ENCODE results near the gene SYNJ2. TPM values are rescaled to one million over a fixed set of nuclear protein-coding genes. Genes with fewer than 3 reads are reported as not detected.

The SYNJ2 gene
- total RNA-seq, 1 donor from 2014 or later = 31.8 TPM

DNA sequence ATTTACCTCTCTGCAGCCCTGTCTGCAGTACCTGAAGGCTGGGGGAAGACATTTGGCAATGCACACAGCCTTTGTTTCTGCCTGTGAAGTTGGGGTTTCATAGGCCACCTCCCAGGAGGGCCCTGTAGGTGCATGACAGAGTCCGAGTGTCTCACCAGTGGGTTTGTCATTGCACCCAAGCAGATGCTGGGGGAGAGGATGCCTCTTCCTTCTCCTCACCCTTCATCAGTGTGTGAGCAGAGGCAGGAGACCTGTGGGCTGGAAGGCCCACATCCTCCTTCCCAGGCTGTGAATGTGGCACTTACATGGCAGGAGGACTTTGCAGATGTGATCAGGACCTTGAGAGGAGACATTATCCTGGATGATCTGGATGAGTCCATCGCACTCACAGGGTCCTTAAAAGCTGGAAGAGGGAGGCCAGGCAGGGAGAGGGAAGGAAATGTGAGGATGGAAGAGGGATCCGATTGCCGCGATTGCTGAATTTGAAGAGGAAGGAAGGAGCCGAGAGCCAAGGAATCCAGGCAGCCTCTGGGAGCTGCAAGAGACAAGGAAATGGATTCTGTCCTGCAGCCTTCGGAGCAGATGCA, 30.4 kb downstream of the SYNJ2 start:
- Histone ChIP-seq H4K20me1 (ENCODE audit: insufficient read depth, low read length) (peaks cover 66% of the 10 kb centered on the region), H3K4me3 (ENCODE audit: insufficient read depth, low read depth, low read length) (no peak overlapping the region), H3K27me3 (ENCODE audit: insufficient read depth, low read length) (no peaks in the 10 kb centered on the region), H3K27ac (ENCODE audit: low read depth, low read length) (no peak overlapping the region), H2AFZ (ENCODE audit: low read depth, low read length) (no peak overlapping the region), H3K9ac (ENCODE audit: low read length) (no peak overlapping the region), H3K9me3 (ENCODE audit: insufficient read depth, low read depth, low read length) (no peaks in the 10 kb centered on the region), H3K4me1 (ENCODE audit: insufficient read depth, low read length) (peaks cover 60% of the 10 kb centered on the region), H3K36me3 (ENCODE audit: insufficient read depth, low read length) (no peaks in the 10 kb centered on the region), H3K79me2 (ENCODE audit: insufficient read depth, low read length) (peaks cover 100% of the 10 kb centered on the region), H3K4me2 (ENCODE audit: low read length) (no peak overlapping the region)
- FAIRE-seq (no peak), DNase-seq (ENCODE audit: low read depth) (no peak)
- peaks cover 2% of the 10 kb centered on the region for H3K9me3 Mint-ChIP-seq (ENCODE audit: unreplicated experiment)
- H3K4me1 Mint-ChIP-seq (ENCODE audit: low read depth, unreplicated experiment) = peaks cover 40% of the 10 kb centered on the region
- peaks cover 26% of the 10 kb centered on the region for H3K36me3 Mint-ChIP-seq (ENCODE audit: low read depth, unreplicated experiment)
- no peak overlapping the region for H3K4me3 Mint-ChIP-seq (ENCODE audit: unreplicated experiment)
- no peaks in the 10 kb centered on the region for H3K27me3 Mint-ChIP-seq (ENCODE audit: low read depth, unreplicated experiment)
- TF ChIP-seq CTCF (IDR thresholded peaks at IDR 0.05; ENCODE audit: insufficient read depth, low read depth, low read length) = no peak
- TF ChIP-seq EZH2 (IDR thresholded peaks at IDR 0.05; ENCODE audit: insufficient read depth, low read length) = no peak
- H3K27ac Mint-ChIP-seq (ENCODE audit: unreplicated experiment) = no peak overlapping the region

DNA sequence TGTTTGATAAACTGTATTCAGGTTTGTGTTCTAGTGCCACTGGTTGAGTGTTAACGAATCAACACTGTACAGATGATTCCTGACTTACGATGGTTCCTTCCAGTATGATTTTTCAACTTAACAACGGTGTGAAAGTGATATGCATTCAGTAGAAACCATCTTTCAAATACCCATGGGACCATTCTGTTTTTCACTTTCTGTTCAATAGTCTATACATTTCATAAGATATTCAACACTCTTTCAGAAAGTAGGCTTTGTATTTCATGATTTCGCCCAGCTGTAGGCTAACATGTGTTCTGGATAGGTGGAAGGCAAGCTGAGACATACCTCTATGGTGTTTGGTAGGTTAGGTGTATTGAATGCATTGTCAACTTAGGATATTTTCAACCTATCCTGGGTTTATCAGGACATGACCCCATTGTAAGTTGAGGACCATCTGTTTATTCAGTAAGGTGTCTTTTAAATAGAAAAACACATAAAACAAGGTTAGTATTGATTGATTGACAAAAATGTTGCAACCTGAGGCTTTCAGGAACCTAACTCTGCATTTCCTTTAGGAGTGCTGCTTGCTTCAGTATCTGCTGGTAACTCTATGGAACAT, 32.3 kb downstream of the SYNJ2 start:
- Mint-ChIP-seq H3K4me3 (ENCODE audit: unreplicated experiment) (no peak overlapping the region), H3K27ac (ENCODE audit: unreplicated experiment) (no peak overlapping the region), H3K9me3 (ENCODE audit: unreplicated experiment) (no peaks in the 10 kb centered on the region), H3K4me1 (ENCODE audit: low read depth, unreplicated experiment) (peaks cover 32% of the 10 kb centered on the region), H3K36me3 (ENCODE audit: low read depth, unreplicated experiment) (peaks cover 19% of the 10 kb centered on the region), H3K27me3 (ENCODE audit: low read depth, unreplicated experiment) (no peaks in the 10 kb centered on the region)
- Histone ChIP-seq H3K36me3 (ENCODE audit: insufficient read depth, low read length) (peaks cover 7% of the 10 kb centered on the region), H3K4me3 (ENCODE audit: insufficient read depth, low read depth, low read length) (no peak overlapping the region), H3K27ac (ENCODE audit: low read depth, low read length) (no peak overlapping the region), H3K27me3 (ENCODE audit: insufficient read depth, low read length) (no peaks in the 10 kb centered on the region), H4K20me1 (ENCODE audit: insufficient read depth, low read length) (peaks cover 64% of the 10 kb centered on the region), H3K4me2 (ENCODE audit: low read length) (no peak overlapping the region), H2AFZ (ENCODE audit: low read depth, low read length) (no peak overlapping the region), H3K9ac (ENCODE audit: low read length) (no peak overlapping the region), H3K9me3 (ENCODE audit: insufficient read depth, low read depth, low read length) (no peaks in the 10 kb centered on the region), H3K79me2 (ENCODE audit: insufficient read depth, low read length) (peaks cover 98% of the 10 kb centered on the region), H3K4me1 (ENCODE audit: insufficient read depth, low read length) (peaks cover 52% of the 10 kb centered on the region)
- TF ChIP-seq CTCF (IDR thresholded peaks at IDR 0.05; ENCODE audit: insufficient read depth, low read depth, low read length) = no peak
- no peak for TF ChIP-seq EZH2 (IDR thresholded peaks at IDR 0.05; ENCODE audit: insufficient read depth, low read length)
- FAIRE-seq = no peak
- DNase-seq (ENCODE audit: low read depth) = no peak

Measured in astrocyte (in vitro differentiated cells and primary cell).